NCI-H2107 treated with DMSO at 0.1 percent for 48 hours (cell line): ENCODE measurements around the gene SVOP.
A peak's percentile ranks its signal among the peaks of the same experiment; 100 is the strongest.

Experiments used
- DNase-seq: peaks from one replicate; lab custom pipeline; 2025; ENCODE audit not compliant: unreplicated experiment; lab: John Stamatoyannopoulos, UW

Gene SVOP

GRCh38 chr12:108980831-108981618 is 39.8 kb downstream of the SVOP start:
- no peak for DNase-seq

- no peak for DNase-seq
Measured at GRCh38 chr12:108977360-108977759, 43.5 kb downstream of the SVOP start.

- no peak for DNase-seq
Measured at GRCh38 chr12:108975024-108975593, 45.8 kb downstream of the SVOP start.

- DNase-seq = no peak
Measured at GRCh38 chr12:108973629-108974152, 47.2 kb downstream of the SVOP start.

- no peak for DNase-seq
Measured at GRCh38 chr12:108972358-108972757, 48.5 kb downstream of the SVOP start.

- DNase-seq = no peak
Measured at GRCh38 chr12:108969622-108970021, 51.2 kb downstream of the SVOP start.

GRCh38 chr12:108967869-108968540 is 52.9 kb downstream of the SVOP start:
- no peak for DNase-seq

- no peak for DNase-seq
Measured at GRCh38 chr12:108966378-108967151, 54.3 kb downstream of the SVOP start.

- no peak for DNase-seq
Measured at GRCh38 chr12:108965886-108966285, 55.0 kb downstream of the SVOP start.

GRCh38 chr12:108964371-108965352 is 56.2 kb downstream of the SVOP start:
- DNase-seq = no peak

- no peak for DNase-seq
Measured at GRCh38 chr12:108962256-108962655, 58.6 kb downstream of the SVOP start.

- DNase-seq = no peak
Measured at GRCh38 chr12:108959748-108960655, 60.9 kb downstream of the SVOP start.

- DNase-seq = peak; percentile 20
Measured at GRCh38 chr12:108955225-108955835, 65.5 kb downstream of the SVOP start.

GRCh38 chr12:108950991-108951739 is 69.7 kb downstream of the SVOP start:
- DNase-seq = peak; percentile 80

- no peak for DNase-seq
Measured at GRCh38 chr12:108949976-108950375, 70.9 kb downstream of the SVOP start.

GRCh38 chr12:108948367-108948766 is 72.5 kb downstream of the SVOP start:
- no peak for DNase-seq

- no peak for DNase-seq
Measured at GRCh38 chr12:108947097-108947496, 73.8 kb downstream of the SVOP start.

GRCh38 chr12:108940138-108940537 is 80.7 kb downstream of the SVOP start:
- no peak for DNase-seq
